ENCODE measurements around the gene C11orf98. TPM values are rescaled to one million over a fixed set of nuclear protein-coding genes. Genes with fewer than 3 reads are reported as not detected.

Gene C11orf98
- total RNA-seq (ENCODE audit: unreplicated experiment): 60.1 TPM
- long read RNA-seq, transcript C11orf98-203 (3 exons, 774 nt): minor isoform, 6 of 49 reads
- long read RNA-seq, transcript C11orf98-201 (4 exons, 654 nt): major isoform, 39 of 49 reads
- long read RNA-seq, partial matches to known transcripts: 3 of 49 reads
- long read RNA-seq, other reads (novel, unspliced or antisense): 1 of 49 reads

DNA sequence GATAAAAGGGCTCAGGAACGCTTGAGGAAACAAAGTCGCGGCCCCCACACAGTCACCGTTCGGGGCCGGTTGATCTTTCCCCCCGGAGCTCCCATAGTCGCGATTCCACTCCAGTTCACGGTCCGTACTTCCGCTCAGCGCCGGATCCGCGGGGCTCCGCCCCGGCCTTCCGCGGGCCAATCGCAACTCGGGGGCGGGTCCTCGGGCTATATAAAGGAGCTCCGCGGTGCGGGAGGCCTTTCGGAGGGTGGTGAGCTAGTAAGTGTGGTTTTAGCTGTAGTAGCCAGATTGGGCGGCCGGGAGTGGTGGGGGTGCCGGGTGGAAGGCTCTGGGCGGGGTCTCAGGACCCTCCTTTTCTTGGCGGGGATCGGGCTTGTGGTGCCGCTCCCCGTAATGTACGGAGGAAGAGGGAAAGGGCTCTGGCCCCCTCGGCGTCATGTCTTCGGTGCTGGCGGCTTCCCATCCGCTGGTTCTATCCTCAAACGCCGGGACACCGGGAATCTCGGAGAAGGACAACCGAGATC lies at the start of gene C11orf98, which contains the start of gene CSKMT:
C11orf98 (minus strand) TSS at position 136 of the 524 bp plus-strand sequence; CDS start at position 95, 41 bp downstream.
CSKMT (plus strand) TSS at position 238 of the 524 bp plus-strand sequence. CDS start 568 bp downstream, outside the sequence.
- Mint-ChIP-seq H3K36me3 (ENCODE audit: low read depth, unreplicated experiment) (peaks cover 4% of the 10 kb centered on the region), H3K9me3 (ENCODE audit: unreplicated experiment) (no peaks in the 10 kb centered on the region), H3K4me3 (ENCODE audit: unreplicated experiment) (peak within 1 kb of the TSS; percentile 97), H3K27ac (ENCODE audit: unreplicated experiment) (peak within 1 kb of the TSS; percentile 90), H3K27me3 (ENCODE audit: unreplicated experiment) (peaks cover 3% of the 10 kb centered on the region), H3K4me1 (ENCODE audit: unreplicated experiment) (peaks cover 20% of the 10 kb centered on the region)
- DNase-seq (ENCODE audit: low spot score): peak; percentile 96
- TF ChIP-seq, protein P1, sequence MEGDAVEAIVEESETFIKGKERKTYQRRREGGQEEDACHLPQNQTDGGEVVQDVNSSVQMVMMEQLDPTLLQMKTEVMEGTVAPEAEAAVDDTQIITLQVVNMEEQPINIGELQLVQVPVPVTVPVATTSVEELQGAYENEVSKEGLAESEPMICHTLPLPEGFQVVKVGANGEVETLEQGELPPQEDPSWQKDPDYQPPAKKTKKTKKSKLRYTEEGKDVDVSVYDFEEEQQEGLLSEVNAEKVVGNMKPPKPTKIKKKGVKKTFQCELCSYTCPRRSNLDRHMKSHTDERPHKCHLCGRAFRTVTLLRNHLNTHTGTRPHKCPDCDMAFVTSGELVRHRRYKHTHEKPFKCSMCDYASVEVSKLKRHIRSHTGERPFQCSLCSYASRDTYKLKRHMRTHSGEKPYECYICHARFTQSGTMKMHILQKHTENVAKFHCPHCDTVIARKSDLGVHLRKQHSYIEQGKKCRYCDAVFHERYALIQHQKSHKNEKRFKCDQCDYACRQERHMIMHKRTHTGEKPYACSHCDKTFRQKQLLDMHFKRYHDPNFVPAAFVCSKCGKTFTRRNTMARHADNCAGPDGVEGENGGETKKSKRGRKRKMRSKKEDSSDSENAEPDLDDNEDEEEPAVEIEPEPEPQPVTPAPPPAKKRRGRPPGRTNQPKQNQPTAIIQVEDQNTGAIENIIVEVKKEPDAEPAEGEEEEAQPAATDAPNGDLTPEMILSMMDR (IDR thresholded peaks at IDR 0.05; ENCODE audit: unreplicated experiment): no peak

GRCh38 chr11:62713343-62713742 lies 48.3 kb upstream of the C11orf98 start:
- no peaks in the 10 kb centered on the region for H3K9me3 Mint-ChIP-seq (ENCODE audit: unreplicated experiment)
- H3K27me3 Mint-ChIP-seq (ENCODE audit: unreplicated experiment): peaks cover 4% of the 10 kb centered on the region
- no peak overlapping the region for H3K4me3 Mint-ChIP-seq (ENCODE audit: unreplicated experiment)
- H3K4me1 Mint-ChIP-seq (ENCODE audit: unreplicated experiment): peaks cover 19% of the 10 kb centered on the region
- DNase-seq (ENCODE audit: low spot score): no peak
- TF ChIP-seq, protein P1 (IDR thresholded peaks at IDR 0.05; ENCODE audit: unreplicated experiment): no peak
- H3K36me3 Mint-ChIP-seq (ENCODE audit: low read depth, unreplicated experiment): peaks cover 51% of the 10 kb centered on the region
- H3K27ac Mint-ChIP-seq (ENCODE audit: unreplicated experiment): no peak overlapping the region

DNA sequence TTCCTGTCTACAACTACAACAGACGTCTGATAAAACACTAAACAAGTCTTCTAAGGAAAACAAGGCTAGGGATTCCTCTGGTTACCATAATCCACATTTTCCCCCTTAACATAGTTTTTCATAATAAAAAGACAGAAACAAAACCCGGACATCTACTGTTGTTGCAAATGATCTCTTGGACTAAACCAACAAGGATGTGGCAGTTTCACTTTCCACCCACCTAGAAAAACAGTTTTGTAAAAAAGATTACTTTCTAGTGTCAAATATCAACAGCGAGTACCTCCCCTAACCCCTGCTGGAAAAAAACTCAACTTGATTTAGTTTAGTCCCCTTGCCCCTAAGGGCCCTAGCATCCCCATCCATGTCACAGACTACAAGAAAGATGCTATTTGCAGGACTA lies 47.9 kb upstream of the C11orf98 start:
- Mint-ChIP-seq H3K4me3 (ENCODE audit: unreplicated experiment) (no peak overlapping the region), H3K36me3 (ENCODE audit: low read depth, unreplicated experiment) (peaks cover 46% of the 10 kb centered on the region), H3K4me1 (ENCODE audit: unreplicated experiment) (peaks cover 20% of the 10 kb centered on the region), H3K27me3 (ENCODE audit: unreplicated experiment) (peaks cover 2% of the 10 kb centered on the region), H3K9me3 (ENCODE audit: unreplicated experiment) (no peaks in the 10 kb centered on the region), H3K27ac (ENCODE audit: unreplicated experiment) (peak overlapping the region; percentile 2)
- TF ChIP-seq, protein P1 (IDR thresholded peaks at IDR 0.05; ENCODE audit: unreplicated experiment): no peak
- DNase-seq (ENCODE audit: low spot score): no peak

GRCh38 chr11:62712276-62712812 lies 47.3 kb upstream of the C11orf98 start:
- DNase-seq (ENCODE audit: low spot score): no peak
- H3K27me3 Mint-ChIP-seq (ENCODE audit: unreplicated experiment): peaks cover 2% of the 10 kb centered on the region
- TF ChIP-seq, protein P1 (IDR thresholded peaks at IDR 0.05; ENCODE audit: unreplicated experiment): no peak
- peaks cover 45% of the 10 kb centered on the region for H3K36me3 Mint-ChIP-seq (ENCODE audit: low read depth, unreplicated experiment)
- H3K9me3 Mint-ChIP-seq (ENCODE audit: unreplicated experiment): no peaks in the 10 kb centered on the region
- peak overlapping the region; percentile 2 for H3K27ac Mint-ChIP-seq (ENCODE audit: unreplicated experiment)
- H3K4me1 Mint-ChIP-seq (ENCODE audit: unreplicated experiment): peaks cover 21% of the 10 kb centered on the region
- H3K4me3 Mint-ChIP-seq (ENCODE audit: unreplicated experiment): no peak overlapping the region

- Mint-ChIP-seq H3K27ac (ENCODE audit: unreplicated experiment) (peak overlapping the region; percentile 97), H3K36me3 (ENCODE audit: low read depth, unreplicated experiment) (peaks cover 32% of the 10 kb centered on the region)
These were observed 45.0 kb upstream of the C11orf98 start for GRCh38 chr11:62710001-62710345.

More at GRCh38 chr11:62710001-62710345, 45.0 kb upstream of the C11orf98 start:
- peaks cover 9% of the 10 kb centered on the region for H3K27me3 Mint-ChIP-seq (ENCODE audit: unreplicated experiment)
- H3K4me1 Mint-ChIP-seq (ENCODE audit: unreplicated experiment): peaks cover 28% of the 10 kb centered on the region
- no peaks in the 10 kb centered on the region for H3K9me3 Mint-ChIP-seq (ENCODE audit: unreplicated experiment)
- DNase-seq (ENCODE audit: low spot score): no peak
- peak overlapping the region; percentile 92 for H3K4me3 Mint-ChIP-seq (ENCODE audit: unreplicated experiment)
- TF ChIP-seq, protein P1 (IDR thresholded peaks at IDR 0.05; ENCODE audit: unreplicated experiment): no peak

Measured in endothelial cell (in vitro differentiated cells).